Heart left ventricle (tissue), 13 donors: ENCODE data around the gene PDE11A.

Source experiments
- POLR2A ChIP-seq, 2 donors: fragments of 450-650 bp; IDR thresholded peaks; one replicate each; pipeline ENCODE4 v1.6.1; 2017; ENCODE audit warnings: antibody characterized with exemption in 2 of 2, mild to moderate bottlenecking in 2 of 2, moderate library complexity in 2 of 2
- TF ChIP-seq, protein P1 (sequence below), 12 donors: fragments of 200-600 bp; sonication (generic) in 4 of 12; IDR thresholded peaks; one replicate each; pipeline versions ENCODE4 v1.5.0 to v1.8.0; 2018 to 2022; ENCODE audit warnings: antibody characterized with exemption in 12 of 12, mild to moderate bottlenecking in 5 of 12
- donor health status: ischemic (EF 13 %, LVEDD 7.1; RV severe dilation, severe dysfunction).
- donor health status: DM: no; HTN: yes; CAD: no.
- donor health status: DM: no; HTN: no; CAD: no.
- donor health status: ischemic (EF 25% LVEDD 6.9; RV normal size, moderate dysfunction).
- donor health status: ischemic (EF 25% LVEDD 5.7; RV mildly dilated, moderate dysfunction).
- donor health status: ischemic (EF 35%, LVEDD 5.7; RV mildly dilated, moderate dysfunction).
- donor health status: nonischemic (EF 11% LVEDD 7.7; RV severe dilation, severe dysfunction).
- donor health status: DM: yes; HTN: yes; CAD: no.
- donor health status: PGD.
- donor health status: ischemic (EF 29% LVEDD 5.4; RV normal size, mild dysfunction).
- donor health status: nonischemic (EF 23%, LVEDD 6.1; RV moderate dilation, normal function).

DNA sequence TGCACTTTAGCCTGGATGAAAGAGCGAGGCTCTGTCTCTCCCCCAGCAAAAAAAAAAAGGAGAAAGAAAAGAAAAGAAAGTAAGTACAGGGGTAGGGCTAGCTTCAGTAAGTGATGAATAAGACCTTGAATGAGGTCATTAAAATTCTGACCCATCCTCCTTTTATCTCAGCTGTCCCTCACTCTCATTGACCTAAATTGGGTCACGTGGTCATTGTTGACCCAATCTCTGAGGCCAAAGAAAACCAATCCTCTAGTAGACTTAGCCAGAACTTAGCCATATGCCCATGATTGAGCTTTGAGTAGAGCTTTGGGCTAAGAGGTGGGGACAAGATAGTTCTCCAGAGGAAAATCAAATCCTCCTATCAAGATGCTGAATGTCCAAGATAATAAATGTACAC, 149.3 kb downstream of the PDE11A start:
- TF ChIP-seq, protein P1, sequence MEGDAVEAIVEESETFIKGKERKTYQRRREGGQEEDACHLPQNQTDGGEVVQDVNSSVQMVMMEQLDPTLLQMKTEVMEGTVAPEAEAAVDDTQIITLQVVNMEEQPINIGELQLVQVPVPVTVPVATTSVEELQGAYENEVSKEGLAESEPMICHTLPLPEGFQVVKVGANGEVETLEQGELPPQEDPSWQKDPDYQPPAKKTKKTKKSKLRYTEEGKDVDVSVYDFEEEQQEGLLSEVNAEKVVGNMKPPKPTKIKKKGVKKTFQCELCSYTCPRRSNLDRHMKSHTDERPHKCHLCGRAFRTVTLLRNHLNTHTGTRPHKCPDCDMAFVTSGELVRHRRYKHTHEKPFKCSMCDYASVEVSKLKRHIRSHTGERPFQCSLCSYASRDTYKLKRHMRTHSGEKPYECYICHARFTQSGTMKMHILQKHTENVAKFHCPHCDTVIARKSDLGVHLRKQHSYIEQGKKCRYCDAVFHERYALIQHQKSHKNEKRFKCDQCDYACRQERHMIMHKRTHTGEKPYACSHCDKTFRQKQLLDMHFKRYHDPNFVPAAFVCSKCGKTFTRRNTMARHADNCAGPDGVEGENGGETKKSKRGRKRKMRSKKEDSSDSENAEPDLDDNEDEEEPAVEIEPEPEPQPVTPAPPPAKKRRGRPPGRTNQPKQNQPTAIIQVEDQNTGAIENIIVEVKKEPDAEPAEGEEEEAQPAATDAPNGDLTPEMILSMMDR (IDR thresholded peaks at IDR 0.05) = no peak
- TF ChIP-seq POLR2A (IDR thresholded peaks at IDR 0.05) = no peak
